ENCODE results near the gene CNIH2.

The CNIH2 gene

GRCh38 chr11:66278363-66279091 is 552 bp downstream of the CNIH2 start:
- no peak for FAIRE-seq

DNA sequence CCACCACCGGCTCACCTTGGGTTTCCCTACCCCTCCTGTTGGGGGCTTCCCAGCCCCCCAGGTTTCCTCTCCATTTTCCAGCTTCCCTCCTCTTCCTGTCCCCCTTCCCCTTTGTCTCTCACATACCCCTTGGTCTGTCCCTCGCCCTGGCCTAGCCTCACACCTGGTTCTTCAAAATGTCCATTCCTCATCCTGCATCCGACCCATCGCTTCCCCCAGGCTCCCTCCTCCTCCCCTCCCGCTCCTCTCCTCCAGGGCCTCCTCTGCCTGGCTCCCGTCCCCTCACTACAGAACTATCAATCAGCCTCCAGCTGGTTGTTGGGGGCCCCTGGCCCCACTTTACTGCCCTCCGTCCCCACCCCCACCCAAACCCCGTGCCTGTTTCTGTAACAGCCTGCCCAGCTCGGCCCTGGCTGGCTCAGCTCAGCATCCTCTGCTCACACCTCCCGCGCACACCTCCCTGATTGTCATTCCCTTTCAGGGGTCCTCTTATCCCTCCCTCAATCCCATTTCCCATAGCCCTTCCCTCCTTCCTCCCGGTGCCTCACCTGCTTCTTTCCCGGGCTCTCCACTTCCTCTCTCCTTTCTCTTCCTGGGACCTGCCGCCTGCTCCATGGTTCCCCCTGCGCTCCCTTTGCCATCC is 1.2 kb downstream of the CNIH2 start:
- FAIRE-seq, result no peak

GRCh38 chr11:66280428-66280827 is 2.5 kb downstream of the CNIH2 start:
- FAIRE-seq, result no peak

GRCh38 chr11:66281001-66281400 is 3.0 kb downstream of the CNIH2 start:
- FAIRE-seq, result no peak

GRCh38 chr11:66281776-66282467 is 3.9 kb downstream of the CNIH2 start:
- FAIRE-seq, result no peak

DNA sequence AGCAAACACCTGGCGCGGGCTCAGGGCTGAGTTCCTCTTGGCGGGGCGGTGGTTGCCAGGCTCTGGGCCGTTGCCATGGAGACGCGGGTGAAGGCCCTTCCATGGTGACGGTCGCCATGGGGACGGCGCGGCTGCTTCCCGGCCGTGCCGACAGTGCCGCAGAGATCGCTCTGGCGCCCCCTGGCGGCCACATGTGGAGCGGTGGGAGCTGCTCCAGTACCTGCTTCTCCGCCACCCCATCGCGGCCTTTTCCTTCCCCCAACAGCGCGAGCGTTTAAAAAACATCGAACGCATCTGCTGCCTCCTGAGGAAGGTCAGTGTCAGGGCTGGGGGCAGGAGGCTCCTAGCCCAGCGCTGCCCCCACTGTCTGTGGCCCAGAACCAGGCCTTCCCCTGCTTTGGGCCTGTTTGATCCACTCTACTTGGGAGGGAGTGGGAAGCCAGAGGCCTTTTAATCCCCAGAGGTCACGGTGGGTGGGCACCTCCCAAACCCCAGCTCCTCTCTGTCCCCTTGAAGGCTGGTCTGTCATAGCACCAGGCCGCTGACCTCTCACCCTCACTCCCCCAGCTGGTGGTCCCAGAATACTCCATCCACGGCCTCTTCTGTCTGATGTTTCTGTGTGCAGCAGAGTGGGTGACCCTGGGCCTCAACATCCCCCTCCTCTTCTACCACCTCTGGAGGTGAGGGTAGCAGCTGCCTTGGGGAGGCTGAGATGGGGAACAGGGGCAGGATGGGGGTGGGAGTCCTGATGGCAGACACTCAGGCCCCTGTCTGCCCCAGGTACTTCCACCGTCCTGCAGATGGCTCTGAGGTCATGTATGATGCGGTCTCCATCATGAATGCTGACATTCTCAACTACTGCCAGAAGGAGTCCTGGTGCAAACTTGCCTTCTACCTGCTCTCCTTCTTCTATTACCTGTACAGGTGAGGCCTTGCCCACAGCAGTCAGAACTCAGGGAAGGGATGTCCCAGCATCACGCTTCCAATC is 4.8 kb downstream of the CNIH2 start:
- FAIRE-seq, result no peak

DNA sequence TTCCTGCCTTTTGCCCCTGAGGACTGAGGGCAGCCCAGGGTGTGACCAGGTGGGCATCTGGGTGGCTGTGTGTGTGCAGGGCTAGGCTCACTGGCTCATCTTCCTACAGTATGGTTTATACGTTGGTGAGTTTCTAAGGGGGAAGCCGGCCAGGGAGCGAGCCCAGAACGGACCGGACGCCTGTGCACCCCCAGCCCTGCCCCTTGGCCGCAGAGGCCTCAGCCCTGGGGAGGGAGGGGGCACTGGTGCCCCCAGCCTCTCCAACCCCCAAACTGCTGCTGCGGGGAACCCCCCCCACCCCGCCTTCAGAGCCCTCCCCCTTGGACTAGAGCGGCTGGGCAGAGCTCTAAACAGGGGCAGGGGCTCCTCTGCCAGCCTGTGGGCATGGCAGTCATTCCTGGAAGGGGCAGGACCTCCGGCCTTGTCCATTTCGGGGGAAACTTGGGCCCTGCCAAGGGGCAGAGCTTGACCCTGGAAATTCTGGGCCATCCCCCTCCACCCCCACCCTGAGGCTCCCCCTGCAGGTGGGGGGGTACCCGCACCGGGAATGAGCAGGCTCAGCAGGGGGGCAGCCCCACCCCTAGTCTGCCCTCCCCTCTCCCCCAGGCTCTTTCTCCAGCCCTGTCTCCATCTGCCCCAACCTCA is 5.6 kb downstream of the CNIH2 start:
- no peak for FAIRE-seq

DNA sequence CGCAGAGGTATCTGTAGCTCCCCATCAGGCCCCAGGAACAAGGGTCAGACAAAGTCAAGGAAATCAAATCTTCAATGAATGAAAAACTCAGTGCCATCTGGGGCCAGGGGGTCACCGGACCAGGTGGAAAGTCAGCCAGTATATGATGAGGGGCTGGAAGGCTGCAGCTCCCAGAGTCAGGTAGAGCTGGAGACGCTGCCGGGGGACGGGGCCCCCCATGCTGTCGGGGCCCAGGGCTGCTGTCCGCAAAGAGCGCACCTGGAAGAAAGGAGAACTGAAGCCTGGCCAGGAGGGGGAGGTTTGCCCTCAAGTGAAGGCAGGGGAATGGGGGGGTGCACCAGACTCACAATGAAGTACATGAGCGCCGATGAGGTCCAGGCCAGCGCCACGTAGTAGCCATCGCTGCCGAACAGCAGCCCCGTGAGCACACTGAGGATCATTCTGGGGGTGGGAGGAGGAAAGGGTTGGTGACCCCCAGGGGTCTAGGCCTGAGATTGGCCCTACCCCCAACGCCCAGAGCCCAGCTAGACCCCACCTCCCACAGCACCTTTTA is 6.6 kb downstream of the CNIH2 start:
- FAIRE-seq, result no peak

DNA sequence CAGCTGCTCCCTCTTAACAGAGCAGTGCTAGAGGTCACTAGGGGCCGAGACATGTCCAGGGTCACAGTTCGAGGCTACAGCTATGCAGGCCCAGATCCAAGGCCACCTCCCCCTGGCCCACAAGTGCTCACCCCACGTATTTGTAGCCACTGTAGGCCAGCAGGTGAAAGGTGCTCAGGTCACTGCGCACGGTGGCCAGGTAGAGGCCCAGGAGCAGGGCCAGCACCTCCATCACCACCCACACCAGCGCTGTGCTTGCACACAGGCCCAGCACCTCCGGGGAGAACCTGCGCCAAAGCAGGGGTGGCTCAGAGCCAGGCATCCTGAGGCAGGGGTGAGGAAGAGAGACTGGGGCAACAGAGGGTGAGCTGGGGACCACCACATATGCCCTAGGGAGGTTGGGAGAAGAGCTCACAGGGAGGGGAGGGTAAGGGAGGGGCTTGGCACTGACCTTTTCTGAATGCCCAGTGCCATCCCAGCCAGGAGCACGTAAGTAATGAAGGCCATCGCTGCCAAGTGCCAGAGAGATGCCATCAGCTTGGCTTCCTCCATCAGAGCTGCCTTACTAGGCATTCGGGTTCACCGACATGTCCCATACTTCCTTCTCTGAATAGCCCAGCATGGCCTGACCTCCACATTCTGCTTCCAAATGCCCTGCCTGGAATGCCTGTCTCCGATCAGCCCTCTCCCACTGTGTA is 7.4 kb downstream of the CNIH2 start:
- no peak for FAIRE-seq

DNA sequence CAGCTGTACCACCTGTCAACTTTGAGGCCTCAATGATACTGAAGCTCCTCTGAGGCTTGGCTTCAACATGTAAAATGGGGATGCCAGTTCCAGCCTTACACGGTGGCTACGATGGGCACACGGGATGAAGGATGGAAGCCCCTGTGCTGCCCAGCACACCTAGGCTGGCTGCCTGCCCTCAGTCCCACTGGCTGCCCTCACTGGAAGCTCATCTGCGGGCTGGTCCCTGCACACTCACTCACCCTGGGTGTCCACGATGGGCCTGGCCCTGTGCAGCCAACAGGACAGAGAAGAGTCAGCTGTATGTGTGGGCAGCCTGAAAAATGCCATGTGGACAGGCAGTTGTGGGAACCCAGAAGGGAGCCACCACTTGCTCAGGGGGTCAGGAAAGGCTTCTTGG is 8.7 kb downstream of the CNIH2 start:
- FAIRE-seq, result no peak

DNA sequence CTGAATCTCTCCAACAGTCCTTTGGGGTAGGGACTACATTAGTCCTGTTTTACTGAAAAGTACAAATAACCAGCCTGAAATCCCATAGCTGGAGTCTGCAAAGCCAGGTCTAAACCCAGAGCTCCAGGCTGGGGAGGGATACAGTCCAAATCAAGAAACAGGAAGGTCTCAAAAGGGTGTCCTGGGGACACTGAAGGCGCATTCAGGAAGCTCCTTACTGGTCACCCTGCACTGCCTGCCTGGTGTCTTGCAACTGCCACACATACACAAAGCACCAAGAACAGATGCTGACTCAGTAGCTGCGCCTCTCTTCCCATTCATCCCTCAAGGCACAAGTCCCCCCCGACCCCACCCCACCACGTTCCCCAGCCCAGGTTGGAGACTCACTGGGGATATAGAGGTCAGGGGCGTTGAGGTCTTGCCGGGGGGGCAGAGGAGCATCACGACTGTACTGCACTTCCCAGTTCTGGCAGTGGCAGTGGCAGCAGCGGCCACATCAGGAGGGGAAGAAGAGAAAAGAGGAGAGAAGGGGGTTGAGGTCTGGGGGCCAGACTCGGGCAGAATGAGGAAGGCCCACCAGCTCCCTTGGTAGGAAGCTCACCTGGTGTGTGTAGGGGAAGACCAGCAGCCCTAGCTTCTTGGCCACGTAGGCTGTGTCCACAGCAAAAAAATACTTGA is 9.4 kb downstream of the CNIH2 start:
- FAIRE-seq, result no peak

DNA sequence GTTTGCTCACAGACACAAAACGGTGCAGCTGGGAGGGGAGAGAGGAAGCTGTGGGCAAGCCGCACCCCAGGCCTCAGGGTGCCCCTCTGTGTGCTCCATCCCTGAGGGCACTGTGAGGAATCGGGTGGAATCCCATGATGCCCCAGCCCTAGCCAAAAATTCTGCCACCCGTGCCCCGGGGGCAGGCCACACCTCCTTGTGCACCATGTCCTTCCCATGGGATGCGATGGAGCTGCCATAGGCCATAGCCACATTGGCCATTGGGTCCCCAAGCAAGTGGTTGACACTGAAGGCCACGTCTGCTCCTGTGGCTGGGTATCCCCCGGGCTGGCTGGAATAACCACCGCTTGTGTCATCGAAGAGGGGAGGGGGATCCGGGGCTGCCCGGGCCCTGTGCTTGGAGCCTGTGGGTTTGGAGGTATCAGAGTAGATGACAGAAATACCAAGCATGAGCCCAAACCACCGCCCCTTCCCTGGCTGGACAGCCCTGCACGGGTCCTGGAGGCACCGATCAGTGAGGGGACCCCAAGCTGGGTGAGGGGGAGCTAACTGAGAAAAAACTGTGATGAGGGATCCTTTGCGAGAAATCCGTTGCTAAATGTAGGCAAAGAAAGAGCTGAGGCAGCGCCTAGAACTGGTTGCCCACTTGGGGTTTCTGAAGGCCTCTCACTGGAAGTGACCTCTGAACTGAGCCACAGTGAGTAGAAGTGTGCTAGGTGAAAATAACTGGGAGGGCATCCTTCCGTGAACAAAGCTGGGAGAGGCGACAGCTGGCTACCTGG is 10.1 kb downstream of the CNIH2 start:
- no peak for FAIRE-seq

DNA sequence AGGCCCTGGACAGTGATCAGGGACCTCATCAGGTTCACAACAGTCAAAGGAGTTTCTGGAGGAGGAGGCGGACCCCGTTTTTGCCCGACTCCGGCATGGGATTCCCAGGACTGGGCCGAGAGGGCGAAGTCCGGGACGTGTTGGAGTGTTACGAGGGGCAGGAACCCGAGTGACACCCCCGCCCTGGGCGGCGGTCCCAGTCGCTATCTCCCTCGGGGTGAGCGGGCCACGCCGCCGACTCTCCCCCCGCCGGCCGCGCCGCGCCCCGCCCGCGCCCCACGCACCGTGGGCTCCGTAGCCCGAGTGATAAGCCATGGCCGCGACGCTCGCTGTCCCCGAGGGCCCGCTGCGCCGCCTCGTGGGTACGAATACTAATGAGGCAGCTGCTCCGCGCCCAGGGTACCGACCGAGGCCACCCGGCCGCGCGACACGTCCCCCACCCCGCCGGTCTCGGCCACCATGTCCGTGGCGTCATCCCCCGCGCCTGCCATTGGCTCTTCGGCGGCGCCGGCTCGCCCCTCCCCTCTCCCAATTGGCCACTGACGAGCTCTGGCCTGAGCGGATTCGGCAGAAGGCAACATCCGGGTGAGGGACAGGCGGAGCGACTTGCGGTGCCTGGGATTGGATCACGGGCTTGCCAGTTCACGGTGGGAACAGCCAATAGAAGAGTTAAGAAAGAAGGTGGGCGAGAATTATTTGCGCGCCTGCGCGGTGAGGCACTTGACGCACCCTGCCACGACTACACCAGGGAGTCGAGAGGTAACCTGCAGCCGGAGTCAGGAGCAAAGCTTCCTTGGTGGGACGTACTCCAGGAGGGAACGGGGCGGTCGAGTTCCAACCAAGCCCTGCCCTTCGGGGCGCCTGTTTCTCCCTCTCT is 10.9 kb downstream of the CNIH2 start, which contains the start of gene YIF1A:
Gene YIF1A, minus strand, starts transcription at position 473 of the 877 bp plus-strand sequence. Its CDS starts 158 bp downstream, at position 315.
- FAIRE-seq, result peak; percentile 73

DNA sequence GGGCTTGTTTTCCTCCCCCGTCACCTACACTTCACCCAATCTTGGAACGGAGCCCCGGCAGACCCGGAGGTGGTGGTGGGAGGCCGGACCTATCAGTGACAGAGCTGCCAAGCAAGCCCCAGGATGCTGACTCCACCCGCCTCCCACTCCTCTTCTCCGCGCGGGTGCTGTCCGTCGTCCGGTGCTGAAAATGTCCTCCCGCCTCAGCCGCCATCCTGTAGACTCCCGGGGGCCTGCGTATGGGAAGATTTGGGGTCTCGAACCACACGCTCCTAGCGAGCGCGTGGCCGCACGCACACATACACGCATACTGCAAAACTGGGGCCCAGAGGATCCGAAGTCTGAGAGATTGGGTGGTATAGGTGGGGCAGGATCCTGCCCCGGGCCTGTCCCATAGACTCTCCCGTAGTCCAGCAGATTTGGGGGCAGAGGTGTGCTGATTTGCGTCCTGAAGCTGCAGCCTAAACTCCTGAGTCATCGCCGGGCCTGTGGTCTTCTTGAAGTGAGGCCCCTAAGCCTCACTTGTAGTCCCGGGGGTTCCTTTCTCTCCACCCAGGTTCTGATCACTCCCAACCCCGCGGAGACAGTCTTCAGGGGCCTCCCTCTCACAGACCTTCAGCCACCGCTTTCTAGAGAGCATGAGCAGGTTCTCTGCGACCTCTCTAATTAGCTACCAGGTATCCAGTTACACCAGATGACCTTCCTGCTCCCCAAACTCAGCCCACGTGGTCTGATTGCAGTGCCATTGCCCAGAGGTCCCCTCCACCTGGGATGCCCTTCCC is 11.8 kb downstream of the CNIH2 start:
- no peak for FAIRE-seq

- FAIRE-seq, result no peak
These were observed 12.3 kb downstream of the CNIH2 start for GRCh38 chr11:66290330-66290621.

- FAIRE-seq, result no peak
These were observed 13.3 kb downstream of the CNIH2 start for GRCh38 chr11:66291303-66291705.

- no peak for FAIRE-seq
These were observed 13.9 kb downstream of the CNIH2 start, which contains the start of gene TMEM151A for GRCh38 chr11:66291706-66292542. Gene TMEM151A, plus strand, starts transcription at chr11:66291894. Its CDS starts 120 bp downstream, at chr11:66292014.
